Tibial nerve (tissue), 4 donors: ENCODE data around the gene KCTD4.

Source experiments
- CTCF ChIP-seq, 5 experiments: fragments of 200-600 bp in 3 of 5; fragments of 450-650 bp in 2 of 5; sonication (generic) in 3 of 5; IDR thresholded peaks; one replicate each; pipeline ENCODE4 v1.5.1; 2016 to 2019; ENCODE audit warnings: antibody characterized with exemption in 5 of 5, mild to moderate bottlenecking in 3 of 5, moderate library complexity in 2 of 5
- EP300 ChIP-seq, 2 donors: sonication (generic); formaldehyde crosslinking; IDR thresholded peaks; one replicate each; pipeline ENCODE4 v1.6.1; 2017; ENCODE audit warnings: antibody characterized with exemption in 2 of 2, mild to moderate bottlenecking in 1 of 2

- TF ChIP-seq CTCF (IDR thresholded peaks at IDR 0.05) (no peak), EP300 (IDR thresholded peaks at IDR 0.05) (no peak)
Measured at GRCh38 chr13:45242524-45242923, 41.7 kb upstream of the KCTD4 start.
